SIG-M5 treated with dmso at 0.1 percent for 504 hours (cell line): ENCODE results near the gene NNMT.

Source experiments
- DNase-seq: peaks from one replicate; lab custom pipeline; 2025; ENCODE audit not compliant: unreplicated experiment; lab: John Stamatoyannopoulos, UW

NNMT gene

DNA sequence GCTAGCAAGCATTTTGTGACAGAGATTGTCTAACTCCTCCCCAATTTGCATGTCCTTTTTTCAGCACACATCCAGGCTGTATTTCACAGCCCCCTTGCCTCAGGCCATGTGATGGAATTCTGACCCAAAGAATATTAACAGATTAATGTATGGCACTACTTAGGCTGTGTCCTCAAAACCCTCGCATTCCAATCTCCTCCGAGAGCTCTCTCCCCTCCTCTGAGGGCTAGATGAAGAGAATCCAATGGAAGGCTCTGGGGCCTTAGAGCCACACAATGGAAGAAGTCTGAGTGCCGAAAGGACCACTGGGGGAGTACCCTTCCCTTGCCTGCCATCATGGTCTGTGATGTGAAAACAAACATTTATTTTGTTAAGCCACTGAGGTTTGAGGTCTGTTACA is 13.7 kb upstream of the NNMT start:
- DNase-seq, result no peak

DNA sequence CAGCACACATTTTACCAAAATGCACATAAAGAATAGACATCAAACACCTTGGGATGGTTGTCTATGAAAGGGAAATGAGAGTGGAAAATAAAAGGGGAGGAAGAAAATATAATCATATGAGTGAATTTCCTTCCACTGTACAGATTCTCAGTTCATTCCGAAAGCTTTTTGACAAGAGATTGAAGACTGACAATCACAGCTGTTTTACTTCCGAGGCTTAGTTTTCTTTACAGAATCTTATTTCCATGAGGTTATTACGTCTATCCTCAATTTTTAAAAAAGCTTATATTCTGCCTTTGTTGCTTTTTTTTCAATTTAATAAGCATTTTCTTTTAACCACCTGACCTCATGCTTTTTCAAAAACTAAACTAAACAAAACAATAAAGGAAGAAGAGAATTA is 12.8 kb upstream of the NNMT start:
- DNase-seq, result no peak

DNA sequence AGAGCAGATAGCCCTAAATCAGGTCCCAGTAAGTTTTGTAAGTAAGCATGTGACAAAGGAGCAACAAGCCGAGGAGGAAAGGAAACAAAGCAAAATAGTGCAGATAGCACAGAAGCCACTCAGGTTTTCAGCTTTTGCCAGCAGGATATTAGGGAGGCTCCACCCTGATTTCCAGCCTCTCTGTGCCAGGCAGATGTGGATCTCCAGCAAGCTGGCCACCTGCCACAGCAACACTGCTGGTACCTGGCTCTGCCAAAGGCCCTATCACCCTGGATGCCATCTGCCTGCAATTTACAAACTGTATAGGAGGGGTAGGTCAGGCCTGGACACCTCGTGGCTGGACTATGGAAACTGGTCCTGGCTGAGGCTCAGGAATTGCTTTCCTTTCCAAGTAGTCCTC is 12.2 kb upstream of the NNMT start:
- DNase-seq, result no peak

DNA sequence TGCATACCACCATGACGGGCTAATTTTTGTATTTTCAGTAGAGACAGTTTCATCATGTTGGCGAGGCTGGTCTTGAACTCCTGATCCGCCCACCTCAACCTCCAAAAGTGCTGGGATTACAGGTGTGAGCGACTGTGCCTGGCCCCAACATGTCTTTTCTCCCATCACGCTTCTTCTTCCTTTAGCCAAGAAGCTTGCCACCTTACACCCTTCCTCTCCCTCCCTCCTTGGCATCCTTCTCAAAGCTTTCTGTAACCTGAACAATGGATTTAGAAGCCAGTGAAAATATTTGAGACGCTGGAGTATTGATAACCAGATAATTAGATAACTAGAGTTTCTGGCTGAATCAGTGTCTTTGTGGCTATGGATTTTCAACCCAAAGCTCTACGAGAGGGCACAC is 11.3 kb upstream of the NNMT start:
- no peak for DNase-seq

DNA sequence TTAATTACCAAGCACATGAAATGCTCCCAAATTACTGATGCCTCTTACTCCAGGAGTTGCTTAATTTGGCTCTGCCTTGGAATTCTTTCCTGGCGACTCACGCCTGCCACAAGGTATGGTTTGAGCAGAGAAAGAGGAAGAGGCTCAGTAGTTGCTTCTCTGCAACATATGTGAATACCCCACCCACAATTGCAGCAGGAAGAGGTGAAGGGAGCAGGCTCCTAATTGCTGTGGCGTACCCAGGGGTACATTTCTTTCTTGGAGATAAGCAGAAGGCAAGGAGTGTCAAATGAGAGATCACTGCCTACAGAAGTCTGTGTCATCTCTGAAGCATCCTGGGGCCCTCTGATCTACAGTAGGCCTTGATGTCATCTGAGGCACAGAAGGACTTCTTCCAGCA is 10.6 kb upstream of the NNMT start:
- no peak for DNase-seq

DNA sequence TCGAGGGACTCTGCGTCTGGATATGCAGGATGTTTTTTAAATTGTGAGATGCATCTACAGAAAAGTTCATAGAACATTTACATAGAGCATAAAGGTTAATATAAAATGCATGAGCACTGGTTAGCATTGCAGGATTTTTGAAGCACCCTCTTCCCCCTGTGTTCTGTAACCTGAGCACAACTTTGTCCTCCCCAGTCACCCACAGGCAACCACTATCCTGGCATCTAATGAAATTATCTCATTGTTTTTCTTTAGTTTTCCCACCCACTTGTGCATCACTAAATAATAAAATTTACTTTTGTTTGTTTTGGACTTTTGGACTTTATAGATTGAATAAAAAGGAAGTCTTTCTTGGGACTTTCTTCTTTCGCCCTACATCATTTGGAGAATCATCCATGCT is 10.0 kb upstream of the NNMT start:
- no peak for DNase-seq

DNA sequence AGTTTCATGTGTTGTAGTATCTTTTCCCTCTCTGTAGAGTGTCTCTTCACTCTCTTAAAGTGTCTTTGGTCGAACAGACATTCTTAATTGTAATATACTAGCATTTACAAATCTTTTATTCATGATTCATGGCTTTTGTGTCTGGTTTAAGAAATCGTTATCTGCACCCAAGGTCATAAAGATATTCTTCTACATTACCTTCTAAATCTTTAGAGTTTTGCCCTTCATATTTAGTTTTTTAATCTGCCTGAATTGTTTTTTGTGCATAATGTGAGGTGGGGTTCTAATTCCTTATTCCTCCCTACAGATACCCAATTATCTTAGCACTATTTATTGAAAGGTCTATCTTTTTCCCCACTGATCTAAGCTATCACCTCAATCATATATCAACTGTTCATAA is 9.0 kb upstream of the NNMT start:
- DNase-seq, result no peak

DNA sequence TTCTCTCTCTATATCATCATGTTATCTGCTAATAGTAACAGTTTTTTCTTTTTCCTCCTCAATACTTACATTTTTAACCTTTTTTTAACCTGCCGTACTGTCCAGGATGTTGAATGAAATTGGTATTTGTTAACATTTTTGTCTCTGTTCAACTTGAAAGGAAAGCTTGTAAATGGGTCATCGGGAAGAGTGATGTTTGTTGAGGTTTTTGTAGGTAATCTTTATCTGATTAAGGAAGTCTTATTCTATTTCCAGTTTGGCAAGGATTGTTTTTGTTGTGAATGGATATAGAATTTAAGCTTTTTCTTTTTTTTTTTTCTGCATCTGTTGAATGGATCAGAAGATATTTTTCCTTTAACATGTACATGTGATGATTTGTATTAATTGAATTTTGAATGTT is 8.1 kb upstream of the NNMT start:
- DNase-seq, result no peak

DNA sequence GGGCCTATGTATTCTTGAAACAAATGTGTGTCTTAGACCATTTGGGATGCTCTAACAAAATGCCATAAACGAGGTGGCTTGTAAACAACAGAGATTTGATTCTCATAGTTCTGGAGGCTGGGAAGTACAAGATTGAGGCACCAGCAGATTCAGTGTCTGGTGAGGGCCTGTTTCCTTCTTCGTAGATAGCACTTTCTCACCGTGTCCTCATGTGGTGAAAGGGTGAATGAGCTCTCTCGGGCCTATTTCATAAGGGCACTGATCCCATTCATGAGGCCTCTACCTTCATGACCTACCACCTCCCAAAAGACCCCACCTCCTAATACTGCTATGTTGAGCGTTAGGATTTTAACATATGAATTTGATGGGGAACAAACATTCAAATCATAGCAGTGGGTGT is 6.4 kb upstream of the NNMT start:
- no peak for DNase-seq

DNA sequence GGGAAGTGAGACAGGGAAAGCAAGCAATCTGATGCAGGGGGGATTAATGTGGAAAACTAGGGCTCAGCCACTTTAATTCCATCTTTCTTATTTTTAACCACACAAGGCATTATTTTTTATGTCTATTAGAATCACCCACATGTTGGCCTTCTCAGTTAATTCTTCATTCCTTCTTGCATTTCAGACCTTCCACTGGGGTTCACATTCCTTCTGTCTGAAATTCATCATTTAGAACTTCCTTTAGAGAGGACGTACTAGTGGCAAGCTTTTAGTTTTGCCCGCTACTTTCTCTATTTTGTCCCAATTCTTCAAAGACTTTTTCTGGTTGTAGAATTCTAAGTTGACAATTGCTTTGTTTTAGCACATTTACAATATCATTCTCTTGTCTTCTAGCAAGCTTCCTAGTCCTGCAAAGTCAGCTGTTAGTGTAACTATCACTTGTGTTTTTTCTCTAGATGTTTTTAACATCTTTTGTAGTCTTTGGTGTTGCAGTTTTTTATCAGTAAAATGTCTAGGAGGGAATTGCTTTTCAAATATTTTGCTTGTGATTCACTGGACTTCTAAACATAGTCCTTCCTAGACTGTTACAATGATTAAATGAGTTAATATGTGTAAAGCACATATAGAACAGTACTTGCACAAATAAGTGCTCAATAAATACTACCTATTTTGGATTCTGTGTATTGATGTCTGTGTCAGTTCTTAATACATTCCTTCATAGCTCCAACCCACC is 5.5 kb upstream of the NNMT start:
- no peak for DNase-seq

DNA sequence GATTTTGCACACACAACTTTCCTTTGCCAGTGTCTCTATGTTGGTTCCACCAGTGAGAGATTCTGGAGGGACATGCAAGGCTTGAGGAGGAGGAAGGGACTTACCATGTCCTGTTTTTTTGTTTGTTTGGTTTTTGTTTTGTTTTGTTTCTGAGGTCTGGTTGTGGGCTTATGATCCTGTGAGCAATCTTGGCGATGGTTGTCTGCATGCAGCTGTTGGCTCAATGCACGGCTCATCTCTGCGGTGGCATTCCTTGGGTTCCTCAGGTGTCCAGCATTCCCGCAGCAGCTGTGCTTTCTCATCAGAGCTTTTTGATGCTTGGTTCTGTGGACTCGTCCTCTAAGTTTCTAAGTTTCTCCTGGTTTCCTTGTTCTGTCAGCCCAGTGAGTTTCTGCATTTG is 4.8 kb upstream of the NNMT start:
- DNase-seq, result no peak

DNA sequence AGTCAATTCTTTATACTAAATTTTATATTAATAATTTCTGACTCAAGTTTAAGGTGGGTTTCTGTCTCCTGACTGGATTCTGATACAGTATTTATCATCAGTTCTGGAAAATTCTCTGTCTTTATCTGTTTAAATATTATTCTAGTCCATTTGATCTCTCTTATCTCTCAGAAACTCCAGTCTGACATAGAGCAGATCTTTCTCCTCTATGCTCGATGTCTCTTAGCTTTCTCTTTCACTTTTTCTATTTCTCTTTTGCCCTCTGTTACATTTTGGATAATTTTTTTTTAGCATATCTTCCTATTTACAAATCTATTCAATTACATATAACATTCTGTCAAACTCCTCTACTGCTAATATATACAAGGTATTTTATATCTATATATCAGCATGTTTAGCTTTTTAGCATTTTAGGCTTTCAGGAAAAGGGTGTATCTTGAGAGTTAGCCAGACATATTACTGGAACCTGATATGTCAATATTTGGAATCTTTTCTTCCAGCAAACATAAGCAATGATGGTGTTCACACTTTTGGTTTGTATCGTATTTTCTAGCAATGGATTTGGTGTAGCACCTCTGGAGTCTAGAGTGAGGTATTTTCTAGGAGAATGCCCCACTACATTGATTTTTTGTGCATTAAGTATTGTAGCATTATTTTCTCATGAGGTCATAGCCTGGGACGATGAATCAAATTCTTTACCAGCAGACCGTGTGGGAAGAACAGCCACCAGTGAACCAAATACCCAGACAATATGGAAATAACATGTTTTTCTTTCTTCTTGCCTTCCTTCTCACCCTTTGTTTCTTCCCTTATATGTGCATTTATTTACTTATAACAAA is 4.1 kb upstream of the NNMT start:
- DNase-seq, result no peak

DNA sequence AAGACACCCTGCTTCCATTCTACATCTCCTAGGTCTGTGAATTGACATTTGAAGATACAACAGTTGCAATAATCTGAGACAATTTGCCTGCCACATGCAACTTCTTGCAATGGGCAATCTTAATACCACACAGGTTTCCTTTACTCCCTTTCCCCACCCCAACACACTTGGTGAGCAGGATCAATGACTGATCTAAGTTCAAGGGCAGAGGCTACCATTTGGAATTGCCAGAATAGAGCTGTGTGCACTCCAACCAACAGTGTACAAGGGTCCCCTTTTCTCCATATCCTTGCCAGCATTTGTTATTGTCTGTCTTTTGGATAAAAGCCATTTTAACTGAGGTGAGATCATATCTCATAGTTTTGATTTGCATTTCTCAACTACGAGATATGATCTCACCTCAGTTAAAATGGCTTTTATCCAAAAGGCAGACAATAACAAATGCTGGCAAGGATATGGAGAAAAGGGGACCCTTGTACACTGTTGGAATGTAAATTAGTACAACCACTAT is 2.9 kb upstream of the NNMT start:
- no peak for DNase-seq

DNA sequence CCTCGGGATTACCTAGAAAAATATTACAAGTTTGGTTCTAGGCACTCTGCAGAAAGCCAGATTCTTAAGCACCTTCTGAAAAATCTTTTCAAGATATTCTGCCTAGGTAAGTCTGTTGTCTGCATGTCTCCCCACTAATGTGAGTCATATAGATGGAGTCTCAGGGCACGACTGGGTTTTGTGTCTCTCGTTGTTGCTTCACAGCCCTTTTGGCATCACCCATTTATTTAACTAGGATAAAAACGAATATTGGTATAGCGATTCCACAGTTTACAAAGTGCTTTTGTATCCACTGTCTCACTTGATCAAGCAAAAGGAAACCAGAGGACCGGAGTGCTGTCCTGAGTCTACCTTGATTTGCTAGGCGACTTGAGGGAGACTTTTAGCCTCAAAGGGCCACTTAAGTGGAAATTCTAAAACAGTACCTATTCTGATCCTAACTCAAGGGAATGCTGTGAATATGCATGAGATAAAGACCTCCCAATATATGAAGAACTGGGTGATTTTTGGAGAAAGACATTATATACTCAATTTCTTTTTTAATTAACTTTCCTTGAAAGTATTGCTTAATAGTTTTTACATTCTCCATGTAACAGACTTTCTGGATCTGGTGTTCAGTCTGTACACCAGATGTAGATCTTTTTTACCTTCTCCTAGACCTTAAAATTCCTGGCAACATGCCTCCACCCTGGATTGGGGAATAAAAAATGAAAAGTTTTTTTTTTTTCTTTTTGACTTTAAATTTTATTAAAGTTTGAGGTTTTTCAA is 590 bp downstream of the NNMT start:
- DNase-seq, result no peak

DNA sequence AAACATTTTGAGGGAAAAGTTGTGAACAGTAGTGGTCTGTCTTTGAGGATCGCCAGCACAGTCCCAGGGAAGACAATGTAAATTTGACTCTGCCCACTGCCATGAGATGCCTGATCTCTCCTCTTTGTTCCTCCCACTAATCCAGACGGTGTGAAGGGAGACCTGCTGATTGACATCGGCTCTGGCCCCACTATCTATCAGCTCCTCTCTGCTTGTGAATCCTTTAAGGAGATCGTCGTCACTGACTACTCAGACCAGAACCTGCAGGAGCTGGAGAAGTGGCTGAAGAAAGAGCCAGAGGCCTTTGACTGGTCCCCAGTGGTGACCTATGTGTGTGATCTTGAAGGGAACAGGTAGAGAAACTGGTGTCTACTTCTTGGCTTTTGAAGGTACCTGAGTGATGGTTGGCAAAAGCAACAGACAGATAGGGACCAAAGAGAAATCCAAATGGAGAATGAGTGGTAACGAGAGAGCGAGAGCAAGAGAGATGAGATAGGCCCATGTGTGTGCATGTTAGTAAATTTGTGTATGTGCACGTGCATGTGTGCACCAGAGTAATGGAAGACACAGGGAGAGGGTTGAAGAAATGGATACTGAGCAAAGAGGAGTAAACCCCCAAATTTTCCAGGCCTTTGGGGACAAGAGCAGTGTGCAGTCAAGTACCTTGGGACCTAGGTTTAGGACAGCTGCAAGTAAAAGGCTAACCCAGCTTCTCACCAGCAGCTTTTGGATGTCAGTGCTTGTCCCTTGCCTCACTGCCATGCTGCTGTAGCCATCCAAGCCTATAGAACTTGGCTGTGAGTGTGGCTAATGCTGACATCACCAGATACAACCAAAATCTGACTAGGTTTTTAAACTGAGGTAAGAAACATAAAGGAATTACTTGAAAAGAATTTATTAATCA is 1.9 kb downstream of the NNMT start:
- DNase-seq, result no peak

DNA sequence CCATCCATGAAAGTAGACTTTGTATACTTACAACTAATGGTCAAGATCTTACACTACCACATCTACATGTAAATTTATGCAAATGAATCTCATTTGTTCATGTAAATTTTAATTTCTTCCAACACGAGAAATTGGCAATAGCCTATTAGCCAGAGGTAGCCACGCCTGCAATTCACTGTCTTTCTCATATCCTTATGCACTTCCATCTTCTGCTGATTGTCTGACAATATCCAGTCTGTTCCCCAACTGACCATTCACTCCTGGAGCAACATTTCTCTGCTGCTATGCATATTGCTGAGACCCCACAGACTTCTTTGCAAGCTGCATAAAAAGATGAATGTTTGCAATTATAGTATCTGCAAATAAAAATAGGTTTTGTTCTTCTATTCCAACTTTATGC is 2.5 kb downstream of the NNMT start:
- no peak for DNase-seq

DNA sequence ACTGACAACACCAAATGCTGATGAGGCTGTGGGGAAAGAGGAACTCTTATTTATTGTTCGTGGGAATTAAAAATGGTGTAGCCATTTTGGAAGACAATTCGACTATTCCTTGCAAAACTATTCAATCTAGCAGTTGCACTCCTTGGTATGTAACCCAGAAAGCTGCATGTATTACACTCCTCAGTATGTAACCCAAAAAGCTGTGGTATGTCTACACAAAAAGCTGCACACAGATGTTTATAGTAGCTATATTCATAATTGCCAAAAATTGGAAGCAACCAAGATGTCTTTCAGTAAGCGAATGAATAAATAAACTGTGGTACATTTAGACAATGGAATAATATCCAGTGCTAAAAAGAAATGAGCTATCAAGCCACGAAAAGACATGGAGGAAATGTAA is 4.9 kb downstream of the NNMT start:
- DNase-seq, result no peak

DNA sequence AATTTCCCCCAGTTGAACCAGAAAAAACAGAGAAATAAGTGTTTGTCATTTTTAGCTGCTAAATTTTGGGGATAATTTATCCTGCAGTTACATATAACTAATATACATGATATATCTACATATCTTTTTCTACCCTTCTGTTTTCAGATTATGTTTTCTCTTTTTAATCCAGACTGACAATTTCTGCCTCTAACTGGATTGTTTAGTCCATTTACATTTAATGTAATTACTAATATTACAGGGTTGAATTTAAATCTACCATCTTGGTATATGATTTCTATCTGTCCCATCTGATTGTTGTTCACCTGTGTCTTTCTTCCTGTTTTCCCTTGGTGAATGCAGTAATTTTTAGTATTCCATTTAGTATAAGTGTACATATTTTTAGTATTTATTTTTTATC is 5.7 kb downstream of the NNMT start:
- DNase-seq, result no peak

DNA sequence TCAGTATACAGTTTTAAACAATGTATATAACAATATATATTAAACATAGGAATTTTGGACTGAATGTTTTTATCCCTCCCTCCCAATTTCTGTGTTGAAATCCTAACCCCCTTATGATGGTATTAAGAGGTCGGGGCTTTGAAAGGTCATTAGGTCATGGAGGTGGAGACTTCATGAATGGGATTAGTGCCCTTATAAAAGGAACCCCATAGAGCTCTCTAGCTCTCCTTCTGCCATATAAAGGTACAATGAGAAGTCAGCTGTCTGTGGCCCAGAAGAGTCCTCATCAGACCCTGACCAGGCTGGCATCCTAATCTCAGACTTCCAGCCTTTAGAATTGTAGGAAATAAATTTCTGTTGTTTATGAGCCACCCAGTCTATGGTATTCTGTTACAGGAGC is 6.5 kb downstream of the NNMT start:
- DNase-seq, result no peak

DNA sequence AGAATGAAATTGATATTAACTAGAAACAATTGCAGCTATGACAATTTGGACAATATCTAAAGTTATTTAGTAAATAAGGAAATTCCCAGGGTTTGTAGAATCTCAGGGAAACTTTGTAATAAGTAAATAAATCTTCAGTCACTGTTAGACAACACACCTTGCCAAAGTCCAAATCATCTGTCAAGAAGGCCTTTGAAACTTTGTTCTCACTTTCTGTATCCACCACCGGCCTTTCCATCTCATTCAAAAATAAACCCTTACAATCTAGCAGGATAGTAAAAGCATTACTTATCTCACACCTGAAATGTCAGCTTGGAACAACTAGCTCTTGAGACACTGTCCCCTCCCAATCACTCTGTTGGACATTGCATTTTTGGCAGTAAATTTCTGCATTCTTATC is 7.9 kb downstream of the NNMT start:
- DNase-seq, result no peak

DNA sequence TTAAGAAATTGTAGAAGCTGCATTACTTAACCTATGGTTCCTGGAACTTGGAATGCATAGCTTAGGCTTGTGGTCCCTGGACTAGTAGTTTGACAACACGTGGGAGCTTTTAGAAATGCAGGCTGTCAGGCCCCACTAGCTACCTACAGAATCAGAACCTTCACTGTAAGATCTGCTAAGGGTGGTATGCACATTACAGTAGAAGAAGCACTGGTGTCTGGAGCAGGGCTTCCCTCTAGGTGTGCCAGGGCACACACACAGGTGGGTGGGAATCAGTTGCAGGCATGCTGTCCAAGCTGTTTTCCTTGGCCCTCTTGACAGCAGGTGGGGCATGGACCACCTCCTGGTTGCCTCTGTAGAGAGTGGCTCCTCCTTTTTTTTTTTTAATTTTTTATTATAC is 8.8 kb downstream of the NNMT start:
- DNase-seq, result no peak
